Neural cell (in vitro differentiated cells): Measurements from ENCODE around the gene PEX13.

ENCODE experiments used
- EP300 ChIP-seq: fragments of 450-650 bp; conservative IDR thresholded peaks from 2 replicates; pipeline ENCODE4 v1.6.1; 2014; ENCODE audit warnings: antibody characterized with exemption, mild to moderate bottlenecking, moderate library complexity; ENCODE audit not compliant: poor library complexity, severe bottlenecking
- TF ChIP-seq, protein P1 (sequence below): fragments of 450-650 bp; IDR thresholded peaks from 2 replicates; pipeline ENCODE4 v1.5.1; 2014; ENCODE audit warnings: antibody characterized with exemption, mild to moderate bottlenecking, moderate library complexity; ENCODE audit not compliant: poor library complexity, severe bottlenecking

DNA sequence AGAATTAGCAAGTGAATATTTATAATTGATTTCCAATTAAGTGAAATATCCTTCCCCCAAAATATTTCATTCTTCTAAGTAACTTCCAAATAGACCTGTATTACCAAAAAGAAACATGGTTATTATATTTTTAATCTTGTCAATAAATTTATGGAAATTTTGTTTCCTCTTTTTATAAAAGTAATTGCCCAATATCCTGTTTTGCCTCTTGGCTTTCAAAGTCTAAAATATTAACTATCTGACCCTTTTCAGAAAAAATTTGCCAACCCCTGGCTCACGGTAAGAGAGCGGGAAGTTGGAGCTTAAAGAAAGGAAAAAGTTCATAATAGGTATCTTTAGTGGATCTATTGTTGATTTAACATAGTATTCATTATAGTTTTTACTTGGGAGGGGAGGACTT is 27.7 kb downstream of the PEX13 start:
- TF ChIP-seq EP300 = no peak
- TF ChIP-seq, protein P1, sequence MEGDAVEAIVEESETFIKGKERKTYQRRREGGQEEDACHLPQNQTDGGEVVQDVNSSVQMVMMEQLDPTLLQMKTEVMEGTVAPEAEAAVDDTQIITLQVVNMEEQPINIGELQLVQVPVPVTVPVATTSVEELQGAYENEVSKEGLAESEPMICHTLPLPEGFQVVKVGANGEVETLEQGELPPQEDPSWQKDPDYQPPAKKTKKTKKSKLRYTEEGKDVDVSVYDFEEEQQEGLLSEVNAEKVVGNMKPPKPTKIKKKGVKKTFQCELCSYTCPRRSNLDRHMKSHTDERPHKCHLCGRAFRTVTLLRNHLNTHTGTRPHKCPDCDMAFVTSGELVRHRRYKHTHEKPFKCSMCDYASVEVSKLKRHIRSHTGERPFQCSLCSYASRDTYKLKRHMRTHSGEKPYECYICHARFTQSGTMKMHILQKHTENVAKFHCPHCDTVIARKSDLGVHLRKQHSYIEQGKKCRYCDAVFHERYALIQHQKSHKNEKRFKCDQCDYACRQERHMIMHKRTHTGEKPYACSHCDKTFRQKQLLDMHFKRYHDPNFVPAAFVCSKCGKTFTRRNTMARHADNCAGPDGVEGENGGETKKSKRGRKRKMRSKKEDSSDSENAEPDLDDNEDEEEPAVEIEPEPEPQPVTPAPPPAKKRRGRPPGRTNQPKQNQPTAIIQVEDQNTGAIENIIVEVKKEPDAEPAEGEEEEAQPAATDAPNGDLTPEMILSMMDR = no peak
